GM10266 (cell line): ENCODE data around the gene SIK3.

Source experiments
- DNase-seq: peaks from one replicate; pipeline ENCODE4 v3.0.0; 2012; ENCODE audit errors: extremely low spot score
- CTCF ChIP-seq: IDR thresholded peaks from 2 replicates; pipeline ENCODE4 v1.5.1; 2012; ENCODE audit warnings: mild to moderate bottlenecking, low read depth; ENCODE audit not compliant: control insufficient read depth, insufficient read depth; ENCODE audit errors: missing control alignments

SIK3 gene

GRCh38 chr11:116970485-116971292 is 127.5 kb downstream of the SIK3 start:
- no peak for TF ChIP-seq CTCF
- no peak for DNase-seq

- DNase-seq, result no peak
- TF ChIP-seq CTCF, result no peak
These were observed 128.5 kb downstream of the SIK3 start for GRCh38 chr11:116969694-116970093.

- no peak for TF ChIP-seq CTCF
- no peak for DNase-seq
These were observed 134.0 kb downstream of the SIK3 start for GRCh38 chr11:116964269-116964668.

- no peak for DNase-seq
- no peak for TF ChIP-seq CTCF
These were observed 134.4 kb downstream of the SIK3 start for GRCh38 chr11:116963813-116964212.

- DNase-seq, result no peak
- no peak for TF ChIP-seq CTCF
These were observed 136.1 kb downstream of the SIK3 start for GRCh38 chr11:116962108-116962507.

- TF ChIP-seq CTCF, result no peak
- DNase-seq, result no peak
These were observed 137.3 kb downstream of the SIK3 start for GRCh38 chr11:116960930-116961329.

- TF ChIP-seq CTCF, result no peak
- no peak for DNase-seq
These were observed 140.0 kb downstream of the SIK3 start for GRCh38 chr11:116958246-116958645.
